Measurements from ENCODE around the gene ABCC9.
"Not testable (repeated sequence)": the region's sequence is repeated elsewhere in the genome, so short reads cannot be mapped to it uniquely, and the experiment has no call there.

Gene ABCC9

DNA sequence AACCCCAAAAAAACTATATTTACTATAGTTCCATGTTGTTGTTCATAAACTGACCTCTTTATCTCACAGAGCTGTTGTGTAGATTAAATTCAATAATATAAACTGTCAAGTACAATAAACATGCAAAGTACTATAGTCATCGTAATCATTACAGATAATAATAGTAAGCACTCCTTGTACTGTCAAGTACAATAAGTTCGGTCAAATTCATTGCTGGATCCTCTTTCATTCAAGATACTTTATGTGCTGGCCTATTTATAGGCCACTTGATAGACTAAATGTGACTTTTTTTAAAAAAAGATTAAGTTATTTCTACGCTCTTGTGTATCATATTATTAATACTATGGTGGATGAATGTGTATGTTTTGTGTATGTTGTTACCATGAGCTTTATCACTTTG is 127.5 kb downstream of the ABCC9 start:
- DNase-seq: no peak

DNA sequence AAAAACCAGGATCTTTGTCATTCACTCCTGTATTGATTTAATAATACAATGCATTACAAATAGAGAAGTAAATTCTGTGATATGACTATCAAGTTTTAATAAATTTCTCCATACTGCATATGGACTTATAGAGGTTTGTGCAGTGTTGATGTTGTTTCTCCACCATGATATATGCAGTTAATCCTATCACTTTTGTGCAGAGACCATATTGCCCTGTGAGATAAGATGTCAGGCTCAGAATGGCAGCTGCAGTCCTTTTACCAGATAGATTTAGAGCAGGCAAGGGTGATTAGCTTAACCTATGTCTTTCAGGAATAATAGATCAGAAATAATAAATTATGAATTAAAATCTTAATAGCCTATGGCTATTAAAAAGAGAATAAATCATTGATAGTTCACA is 128.1 kb downstream of the ABCC9 start:
- no peak for DNase-seq

DNA sequence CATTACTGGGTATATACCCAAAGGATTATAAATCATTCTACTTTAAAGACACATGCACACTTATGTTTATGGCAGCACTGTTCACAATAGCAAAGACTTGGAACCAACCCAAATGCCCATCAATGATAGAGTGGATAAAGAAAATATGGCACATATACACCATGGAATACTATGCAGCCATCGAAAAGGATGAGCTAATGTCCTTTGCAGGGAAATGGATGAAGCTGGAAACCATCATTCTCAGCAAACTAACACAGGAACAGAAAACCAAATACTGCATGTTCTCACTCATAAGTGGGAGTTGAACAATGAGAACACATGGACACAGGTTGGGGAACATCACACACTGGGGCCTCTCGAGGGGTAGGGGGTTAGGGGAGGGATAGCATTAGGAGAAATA is 128.9 kb downstream of the ABCC9 start:
- not testable (repeated sequence) for DNase-seq

DNA sequence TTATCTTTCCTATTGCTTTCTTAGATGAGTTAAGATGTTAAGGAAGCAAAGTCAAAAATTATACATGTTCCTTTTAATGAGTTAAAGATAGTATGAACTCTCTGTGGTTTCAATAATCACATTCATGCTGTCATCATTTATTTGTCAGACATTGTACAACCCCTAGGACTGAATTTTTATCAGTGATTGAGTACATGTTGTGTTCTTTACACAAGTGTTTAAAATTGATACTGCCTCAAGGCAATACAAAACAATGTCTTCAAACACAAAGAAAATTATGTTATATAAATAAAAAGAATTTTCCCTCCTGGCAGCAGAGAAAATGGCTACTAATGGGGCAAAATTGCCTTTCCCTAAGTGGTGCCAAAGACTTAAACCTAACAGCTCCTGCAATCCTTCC is 132.1 kb downstream of the ABCC9 start:
- no peak for DNase-seq

DNA sequence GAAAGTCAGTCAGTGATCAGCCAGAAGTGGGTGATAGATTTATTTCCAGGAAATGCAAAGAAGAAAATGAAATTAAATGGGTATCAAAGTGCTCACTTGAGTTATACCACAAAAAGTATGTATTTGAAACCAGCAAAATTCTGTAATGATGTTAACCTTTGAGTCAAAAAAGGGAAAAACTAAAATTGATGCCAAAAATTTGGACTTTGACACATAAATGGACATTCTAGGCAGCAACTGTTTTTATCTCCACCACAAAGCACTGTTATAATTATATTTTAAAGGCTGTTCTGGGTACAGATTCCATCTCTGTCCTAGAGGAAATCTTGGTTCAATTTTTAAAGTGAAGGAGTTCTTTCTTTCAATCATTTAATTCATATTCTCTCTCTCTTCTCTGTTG is 135.0 kb downstream of the ABCC9 start:
- no peak for DNase-seq

DNA sequence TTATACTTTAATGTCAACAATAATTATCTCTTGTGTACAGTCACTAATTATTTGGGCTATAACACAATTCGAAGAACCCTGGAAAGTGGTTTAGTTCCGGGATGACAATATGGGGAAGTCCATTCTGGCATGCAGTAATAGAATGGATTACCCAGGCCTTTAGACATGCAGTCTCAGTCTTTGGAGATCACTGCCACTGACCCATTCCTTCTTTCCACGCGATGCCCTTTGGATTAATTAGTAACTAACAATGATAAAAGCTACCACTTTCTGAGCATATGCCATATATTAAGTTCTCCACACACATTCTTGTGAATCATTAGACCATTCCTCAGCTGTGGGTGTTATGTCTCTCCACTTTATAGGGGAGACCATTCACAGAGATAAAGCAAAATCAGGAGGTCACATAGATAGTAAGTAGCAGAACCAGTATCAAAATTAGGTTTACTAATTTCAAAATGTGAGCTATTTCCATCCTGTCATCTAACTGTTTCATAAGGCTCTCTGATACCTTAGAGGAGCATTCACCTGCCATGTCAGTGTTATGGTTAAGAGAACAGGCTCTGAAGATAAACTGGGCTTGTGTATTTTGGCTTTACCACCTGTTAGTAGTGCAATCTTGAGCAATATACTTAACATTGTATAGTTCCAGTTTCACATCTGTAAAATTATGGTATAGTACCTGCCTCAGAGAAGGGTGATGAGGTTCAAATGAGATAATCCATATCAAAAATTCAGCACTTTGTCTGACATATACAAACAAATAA is 139.5 kb downstream of the ABCC9 start:
- no peak for DNase-seq

DNA sequence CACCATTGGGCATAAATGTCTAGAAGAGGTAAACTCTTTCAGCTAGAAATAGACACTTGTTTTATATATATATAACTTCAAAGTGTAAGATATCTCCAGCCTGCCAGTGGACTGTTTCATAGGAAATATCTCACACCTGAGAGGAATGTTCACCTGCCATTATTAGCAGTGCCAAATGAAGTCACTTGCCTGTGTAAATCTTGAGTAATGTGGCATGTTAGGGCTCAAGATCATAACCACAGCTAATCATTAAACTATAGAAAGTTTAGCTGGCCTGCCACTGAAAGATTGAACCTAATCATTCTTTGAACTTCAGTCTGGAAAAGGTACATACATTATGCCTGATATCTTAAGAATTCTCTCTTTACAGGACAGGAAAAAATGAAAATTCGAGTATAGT is 141.2 kb downstream of the ABCC9 start:
- no peak for DNase-seq

DNA sequence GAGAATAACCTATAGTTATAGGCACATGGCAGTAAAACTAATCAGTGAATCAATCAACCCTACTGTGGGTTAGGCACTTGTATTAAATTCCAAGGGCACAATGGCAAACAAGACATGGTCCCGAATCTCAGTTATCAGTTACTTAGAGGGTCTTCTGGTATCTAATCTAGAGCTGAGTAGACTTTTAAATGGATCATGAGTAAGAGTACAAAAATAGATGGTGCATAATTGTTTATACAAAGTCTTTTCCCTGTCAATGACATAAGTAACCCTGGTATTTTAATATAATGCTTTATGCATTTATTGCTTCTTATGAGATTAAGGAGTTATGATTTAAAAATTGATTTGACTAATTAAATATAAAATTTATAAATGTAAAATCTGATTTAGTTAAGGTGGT is 143.7 kb downstream of the ABCC9 start:
- DNase-seq: no peak

DNA sequence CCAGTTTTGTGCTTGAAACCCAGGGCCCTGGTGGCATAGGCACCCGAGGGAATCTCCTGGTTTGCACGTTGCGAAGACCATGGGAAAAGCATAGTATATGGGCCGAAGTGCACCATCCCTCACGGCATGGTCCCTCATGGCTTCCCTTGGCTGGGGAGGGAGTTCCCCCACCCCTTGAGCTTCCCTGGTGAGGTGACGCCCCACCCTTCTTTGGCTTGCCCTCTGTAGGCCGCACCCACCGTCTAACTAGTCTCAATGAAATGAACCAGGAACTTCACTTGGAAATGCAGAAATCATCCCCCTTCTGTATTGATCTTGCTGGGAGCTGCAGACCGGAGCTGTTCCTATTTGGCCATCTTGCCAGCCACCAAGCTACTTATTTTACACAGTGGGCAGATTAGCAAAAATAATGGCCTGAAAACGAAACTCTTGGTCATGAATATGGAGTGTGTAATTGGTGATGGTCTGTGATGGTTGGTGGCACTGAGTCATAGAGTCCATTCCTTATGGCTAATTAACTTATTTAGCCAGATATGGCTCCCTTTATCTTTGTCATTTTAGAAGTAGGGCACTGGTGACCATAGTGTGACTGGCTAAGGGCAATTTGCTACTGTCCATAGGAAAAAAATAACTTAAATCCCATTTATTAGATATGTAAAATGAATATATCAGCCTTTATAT is 145.4 kb downstream of the ABCC9 start:
- no peak for DNase-seq

DNA sequence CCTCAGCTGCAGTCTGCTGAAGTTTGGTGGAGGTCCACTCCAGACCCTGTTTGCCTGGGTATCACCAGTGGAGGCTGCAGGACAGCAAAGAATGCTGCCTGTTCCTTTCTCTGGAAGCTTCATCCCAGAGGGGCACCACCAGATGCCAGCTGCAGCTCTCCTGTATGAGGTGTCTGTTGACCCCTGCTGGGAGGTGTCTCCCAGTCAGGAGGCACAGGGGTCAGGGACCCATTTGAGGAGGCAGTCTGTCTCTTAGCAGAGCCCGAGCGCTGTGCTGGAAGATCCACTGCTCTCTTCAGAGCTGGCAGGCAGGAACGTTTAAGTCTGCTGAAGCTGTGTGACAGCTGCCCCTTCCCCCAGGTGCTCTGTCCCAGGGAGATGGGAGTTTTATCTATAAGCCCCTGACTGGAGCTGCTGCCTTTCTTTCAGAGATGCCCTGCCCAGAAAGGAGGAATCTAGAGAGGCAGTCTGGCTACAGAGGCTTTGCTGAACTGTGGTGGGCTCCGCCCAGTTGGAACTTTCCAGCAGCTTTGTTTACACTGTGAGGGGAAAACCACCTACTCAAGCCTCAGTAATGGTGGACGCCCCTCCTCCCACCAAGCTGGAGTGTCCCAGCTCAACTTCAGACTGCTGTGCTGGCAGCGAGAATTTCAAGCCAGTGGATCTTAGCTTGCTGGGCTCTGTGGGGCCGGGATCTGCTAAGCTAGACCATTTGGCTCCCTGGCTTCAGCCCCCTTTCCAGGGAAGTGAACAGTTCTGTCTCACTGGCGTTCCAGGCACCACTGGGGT is 146.2 kb downstream of the ABCC9 start:
- DNase-seq: not testable (repeated sequence)

DNA sequence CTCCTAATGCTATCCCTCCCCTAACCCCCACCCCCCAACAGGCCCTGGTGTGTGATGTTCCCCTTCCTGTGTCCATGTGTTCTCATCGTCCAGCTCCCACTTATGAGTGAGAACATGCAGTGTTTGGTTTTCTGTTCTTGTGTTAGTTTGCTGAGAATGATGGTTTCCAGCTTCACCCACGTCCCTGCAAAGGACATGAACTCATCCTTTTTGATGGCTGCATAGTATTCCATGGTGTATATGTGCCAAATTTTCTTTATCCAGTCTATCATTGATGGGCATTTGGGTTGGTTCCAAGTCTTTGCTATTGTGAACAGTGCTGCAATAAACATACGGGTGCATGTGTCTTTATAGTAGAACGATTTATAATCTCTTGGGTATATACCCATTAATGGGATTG is 151.5 kb downstream of the ABCC9 start:
- not testable (repeated sequence) for DNase-seq

DNA sequence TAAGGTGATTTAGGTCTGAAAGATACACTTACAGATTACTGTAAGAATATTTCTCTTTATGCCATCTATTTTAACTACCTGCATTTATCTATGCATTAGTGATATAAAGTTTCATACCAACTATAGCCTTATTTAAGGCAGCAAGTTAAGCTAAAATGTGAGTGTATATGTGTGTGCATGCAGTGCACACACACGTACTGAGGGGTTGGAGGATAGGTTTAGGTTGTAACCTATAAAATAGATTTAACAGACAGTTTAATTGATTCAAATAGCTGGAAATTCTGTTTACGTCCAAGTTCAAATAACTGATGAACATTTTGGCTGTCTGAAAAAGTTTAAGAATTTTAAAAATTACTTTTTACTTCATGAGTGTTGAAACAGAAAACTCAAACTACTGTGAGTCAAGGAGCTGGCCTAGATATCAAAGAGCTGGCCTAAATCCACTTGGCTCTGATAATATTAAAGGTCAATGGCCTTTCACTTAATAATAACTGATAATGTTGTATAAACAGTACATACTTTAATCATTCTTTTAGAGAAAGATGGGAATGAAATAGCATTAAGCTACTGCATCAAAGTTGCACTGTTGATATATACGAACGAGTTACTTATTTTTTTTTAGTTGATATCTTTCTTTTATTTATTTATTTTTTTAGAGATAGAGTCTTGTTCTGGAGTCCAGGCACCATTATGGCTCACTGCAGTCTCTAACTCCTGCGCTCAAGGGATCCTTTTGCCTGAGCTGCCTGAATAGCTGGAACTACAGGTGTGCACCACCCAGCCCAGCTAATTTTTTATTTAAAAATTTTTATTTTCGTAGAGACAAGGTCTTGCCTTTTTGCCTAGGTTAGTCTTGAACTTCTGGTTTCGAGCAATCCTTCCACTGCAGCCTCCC is 152.9 kb downstream of the ABCC9 start:
- no peak for DNase-seq

DNA sequence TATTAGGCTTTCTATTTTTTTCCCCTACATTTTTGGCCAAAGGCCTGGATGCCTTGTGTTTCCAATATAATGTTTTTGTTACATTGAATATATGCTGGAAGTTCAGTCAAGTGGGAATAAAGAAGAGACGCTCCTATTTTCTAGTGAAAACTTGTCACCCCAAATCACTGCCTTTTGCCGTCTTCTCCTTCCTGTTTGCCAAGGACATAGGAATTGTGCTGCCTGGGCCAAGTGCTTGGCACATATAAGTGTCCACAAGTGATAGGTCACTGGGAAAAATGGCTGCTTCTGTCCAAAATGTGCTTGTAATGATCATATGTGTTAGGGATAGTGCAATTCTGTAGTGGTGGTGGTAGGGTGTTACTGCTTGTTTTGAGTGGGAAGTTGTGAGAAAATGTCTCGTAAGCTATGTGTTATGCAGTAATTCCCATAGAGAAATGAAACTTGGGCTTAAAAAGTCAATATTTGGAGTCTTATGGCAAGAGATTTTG is 155.1 kb downstream of the ABCC9 start:
- no peak for DNase-seq

DNA sequence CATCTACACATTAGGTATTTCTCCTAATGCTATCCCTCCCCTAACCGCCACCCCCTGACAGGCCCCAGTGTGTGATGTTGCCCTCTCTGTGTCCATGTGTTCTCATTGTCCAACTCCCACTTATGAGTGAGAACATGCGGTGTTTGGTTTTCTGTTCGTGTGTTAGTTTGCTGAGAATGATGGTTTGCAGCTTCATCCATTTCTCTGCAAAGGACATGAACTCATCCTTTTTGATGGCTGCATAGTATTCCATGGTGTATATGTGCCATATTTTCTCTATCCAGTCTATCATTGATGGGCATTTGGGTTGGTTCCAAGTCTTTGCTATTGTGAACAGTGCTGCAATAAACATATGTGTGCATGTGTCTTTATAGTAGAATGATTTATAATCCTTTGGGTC is 158.5 kb downstream of the ABCC9 start:
- DNase-seq: not testable (repeated sequence)

DNA sequence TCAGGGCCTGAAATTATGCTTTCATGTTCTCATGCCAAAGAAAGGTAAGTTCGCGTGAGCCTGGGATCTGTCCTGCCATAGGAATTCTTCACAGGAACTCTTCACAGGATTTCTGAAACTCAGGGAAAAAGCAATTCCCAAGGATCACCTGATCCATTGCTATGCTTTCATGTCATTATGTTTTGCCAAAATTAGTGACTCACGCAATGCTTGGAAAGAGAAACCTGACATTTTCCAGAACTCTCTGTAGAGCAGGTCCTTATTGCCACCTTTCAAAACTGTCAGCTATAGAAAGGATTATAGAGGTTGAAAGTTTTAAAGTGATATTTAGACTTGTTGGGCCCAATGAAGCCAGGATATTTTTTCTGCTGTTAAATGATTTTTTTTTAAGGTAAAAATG is 160.4 kb downstream of the ABCC9 start:
- no peak for DNase-seq

DNA sequence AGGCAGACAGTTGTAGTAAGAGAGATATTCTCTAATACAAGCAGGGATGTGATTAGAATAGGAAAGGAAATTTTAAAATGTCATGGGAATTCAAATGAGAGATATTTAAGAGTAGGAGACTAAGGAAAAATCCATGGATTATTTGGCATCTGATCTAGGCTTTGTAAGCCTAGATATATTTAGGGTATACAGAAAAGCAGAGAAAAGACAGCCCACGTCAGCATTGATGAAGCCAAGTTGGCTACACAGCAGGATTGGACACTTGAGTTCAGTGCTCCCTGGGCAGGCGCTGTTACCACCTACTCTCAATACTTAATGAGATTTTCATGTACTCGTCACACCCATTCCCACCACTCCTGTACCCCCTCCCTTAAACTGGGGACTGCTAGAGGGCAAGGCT is 165.1 kb downstream of the ABCC9 start:
- no peak for DNase-seq

DNA sequence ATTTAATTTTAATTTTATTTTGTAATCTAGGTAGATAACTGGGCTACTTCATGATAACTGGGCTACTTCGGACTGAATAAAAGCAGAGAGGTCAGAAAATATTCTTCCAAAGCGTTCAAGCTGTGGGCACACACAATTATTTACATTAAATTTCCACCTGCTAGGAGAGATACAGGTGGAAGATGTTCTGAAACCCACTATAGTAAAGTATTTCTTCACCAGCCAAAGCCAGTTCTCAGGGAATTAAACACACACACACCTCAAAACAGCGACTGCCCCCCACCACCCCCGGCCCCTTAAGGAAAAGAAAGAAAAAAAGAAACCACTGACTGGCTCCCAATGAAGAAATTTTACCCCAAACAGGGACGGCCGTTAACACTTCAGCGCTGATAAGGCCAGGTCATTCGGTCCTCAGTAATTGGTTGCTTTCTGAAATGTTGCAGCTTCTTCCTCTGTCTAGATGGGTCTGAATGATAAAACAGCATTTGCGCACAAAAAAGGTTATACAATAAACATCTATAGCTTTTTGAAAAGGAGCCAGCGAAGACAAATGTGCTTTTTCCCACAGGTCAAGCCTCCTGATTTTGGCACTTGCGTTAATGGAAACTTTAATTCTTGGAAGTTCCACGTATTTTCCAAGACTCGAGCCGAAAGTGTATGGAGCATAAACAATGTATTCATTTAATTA is 165.9 kb downstream of the ABCC9 start:
- no peak for DNase-seq

DNA sequence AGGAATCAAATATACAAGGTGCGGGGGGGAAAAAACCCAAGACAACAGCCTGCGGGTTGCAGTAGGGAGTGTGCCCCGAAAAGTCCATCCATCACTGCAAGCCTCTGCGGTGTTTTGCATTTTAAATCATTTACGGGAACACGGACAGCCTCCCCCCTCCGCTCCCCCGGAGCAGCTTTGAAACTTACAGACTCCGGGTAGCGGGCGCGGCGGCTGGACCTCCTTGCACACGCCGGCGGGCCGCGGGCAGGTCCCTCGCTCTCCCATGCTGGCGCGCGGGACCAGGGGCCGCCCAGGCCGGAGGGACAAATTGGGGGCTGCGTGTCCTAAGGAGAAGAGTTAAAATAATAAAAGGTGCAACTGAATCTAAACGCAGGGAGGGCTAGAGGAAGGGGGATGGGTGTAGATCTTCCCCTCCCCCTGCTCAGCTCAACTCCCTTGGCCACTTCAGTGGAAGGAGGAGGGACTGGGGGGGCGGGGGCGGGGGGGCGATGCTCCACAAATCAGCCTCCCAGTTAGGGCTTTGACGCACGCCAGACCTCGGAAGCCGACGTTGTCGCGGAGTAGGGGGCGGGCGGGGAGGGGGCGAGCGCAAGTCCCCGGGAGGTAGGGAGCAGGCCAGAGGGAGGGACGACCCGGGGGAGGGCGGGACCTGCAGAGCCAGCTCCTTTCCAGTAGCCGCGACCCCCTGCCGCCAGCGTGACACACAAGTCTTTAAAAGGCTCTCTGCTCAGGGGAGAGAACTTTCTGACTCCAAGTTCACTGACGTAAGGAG is 166.7 kb downstream of the ABCC9 start, which contains the start of gene KCNJ8:
TSS of gene KCNJ8 (minus strand) at position 349 of the 775 bp plus-strand sequence. CDS start 1,090 bp downstream, outside the sequence.
- no peak for DNase-seq

DNA sequence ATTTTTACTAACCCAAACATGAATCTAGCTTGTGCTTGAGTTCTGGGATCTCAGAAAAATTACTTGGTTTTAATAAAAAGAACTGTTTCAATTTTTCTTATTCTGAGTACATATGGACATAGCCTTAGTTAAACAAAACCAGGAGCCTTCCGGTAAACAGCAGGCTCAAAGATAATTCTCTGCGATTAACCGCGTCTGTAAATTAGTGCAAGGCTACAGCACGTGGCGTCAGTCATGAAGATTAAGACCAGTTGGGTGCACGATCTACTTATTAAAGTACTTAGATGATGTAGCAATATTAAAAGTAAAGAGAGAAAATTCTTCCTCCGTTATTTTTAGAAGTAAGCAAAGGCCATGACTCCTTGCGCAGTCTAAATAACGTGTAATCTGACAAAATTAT is 167.4 kb downstream of the ABCC9 start:
- no peak for DNase-seq

DNA sequence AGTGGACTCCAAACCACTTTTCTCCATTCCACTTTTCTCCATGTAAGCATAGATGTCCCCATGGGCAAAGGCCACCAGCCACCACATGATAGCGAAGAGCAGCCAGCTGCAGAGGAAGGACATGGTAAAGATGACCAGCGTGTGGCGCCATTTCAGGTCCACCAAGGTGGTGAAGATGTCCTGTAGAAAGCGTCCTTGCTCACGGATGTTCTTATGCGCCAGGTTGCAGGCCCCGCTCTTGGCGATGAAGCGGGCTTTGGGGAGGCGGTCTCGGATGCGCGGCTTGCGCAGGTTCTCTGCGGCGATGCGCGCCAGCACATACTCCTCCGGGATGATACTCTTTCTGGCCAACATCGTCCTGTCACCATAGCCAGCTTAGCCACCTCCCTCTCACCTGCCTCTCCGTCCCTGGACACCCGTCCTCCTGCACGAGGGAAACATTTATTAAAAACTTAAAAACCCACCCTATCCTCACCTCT is 167.9 kb downstream of the ABCC9 start:
- DNase-seq: no peak

DNA sequence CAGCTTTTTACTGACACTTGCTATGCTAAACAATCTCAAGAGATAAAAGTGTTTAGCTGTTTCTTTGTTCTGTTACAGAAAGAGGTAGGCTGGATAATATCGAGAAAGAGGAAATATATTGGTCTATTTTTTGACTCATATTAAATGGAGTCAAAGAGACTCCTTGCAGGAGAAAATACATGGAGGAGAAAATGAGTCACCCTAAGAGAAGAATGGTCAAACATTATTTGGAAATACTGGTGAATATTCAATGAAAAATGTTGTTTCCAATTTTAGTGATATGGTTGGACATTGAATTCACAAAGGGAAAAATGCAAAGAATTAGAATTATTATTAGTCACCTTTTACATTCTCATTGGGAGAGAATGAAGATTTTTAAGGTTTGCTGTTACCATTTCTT is 169.9 kb downstream of the ABCC9 start:
- no peak for DNase-seq

Measured in COR-L47 (cell line).